Mucosa of rectum (tissue), 2 donors: Measurements from ENCODE around the gene GBX2.

ENCODE experiments used
- H3K27ac ChIP-seq, 2 donors: one replicate each; pipeline ENCODE4 v1.7.0; 2013; ENCODE audit warnings: inconsistent platforms in 2 of 2, low read depth in 2 of 2, low read length in 2 of 2
- H3K27me3 ChIP-seq, 2 donors: one replicate each; pipeline ENCODE4 v1.7.0; 2013; ENCODE audit warnings: low read length in 2 of 2; ENCODE audit not compliant: control insufficient read depth in 2 of 2, insufficient read depth in 2 of 2
- H3K36me3 ChIP-seq, 2 donors: one replicate each; pipeline ENCODE4 v1.7.0; 2013; ENCODE audit warnings: low read length in 2 of 2; ENCODE audit not compliant: control insufficient read depth in 2 of 2, insufficient read depth in 2 of 2
- H3K4me1 ChIP-seq, 2 donors: one replicate each; pipeline ENCODE4 v1.7.0; 2013; ENCODE audit warnings: low read length in 2 of 2, mild to moderate bottlenecking in 1 of 2; ENCODE audit not compliant: control insufficient read depth in 2 of 2, insufficient read depth in 2 of 2
- H3K4me3 ChIP-seq, 2 donors: one replicate each; pipeline ENCODE4 v1.7.0; 2013; ENCODE audit warnings: low read length in 2 of 2
- H3K9ac ChIP-seq, 2 donors: one replicate each; pipeline ENCODE4 v1.7.0; 2013; ENCODE audit warnings: low read length in 2 of 2, low read depth in 1 of 2, mild to moderate bottlenecking in 1 of 2
- H3K9me3 ChIP-seq, 2 donors: one replicate each; pipeline ENCODE4 v1.7.0; 2013; ENCODE audit warnings: low read length in 2 of 2; ENCODE audit not compliant: control insufficient read depth in 2 of 2
- donor health status: healthy.
- donor health status: Normal muscosa, but diverticular disease.

The GBX2 gene

DNA sequence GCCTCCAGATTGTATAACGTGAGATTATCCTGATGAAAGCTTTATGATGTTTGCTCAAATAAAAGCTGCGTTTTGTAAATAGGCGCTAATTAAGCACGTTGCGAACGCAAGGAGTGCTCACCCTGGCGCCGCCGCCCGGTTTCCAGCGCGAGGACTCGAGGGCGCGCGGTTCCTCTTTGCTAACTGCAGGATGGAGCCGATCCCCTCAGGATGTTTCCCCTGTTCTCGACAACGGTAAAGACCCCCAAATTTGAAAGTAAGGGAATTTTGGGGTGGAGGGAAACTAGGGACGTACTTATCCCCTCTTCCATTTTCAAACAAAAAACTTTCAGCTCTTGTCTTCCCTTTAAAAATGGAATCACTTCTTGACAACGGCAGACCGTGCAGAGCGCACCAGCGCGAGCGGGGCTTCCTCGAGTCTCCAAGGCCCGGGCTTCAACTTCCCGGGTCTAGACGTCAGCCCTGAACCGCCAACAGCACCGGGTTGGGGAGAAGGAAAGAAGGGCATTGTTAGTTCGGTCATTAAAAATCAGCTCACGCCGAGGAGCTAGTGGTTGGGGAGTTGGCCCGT is 1.1 kb upstream of the GBX2 start:
- H3K9ac ChIP-seq, result no peak overlapping the region
- no peak overlapping the region for H3K4me3 ChIP-seq
- no peaks in the 10 kb centered on the region for H3K36me3 ChIP-seq
- peaks cover 61 to 90% of the 10 kb centered on the region in 2 donors for H3K27me3 ChIP-seq
- H3K9me3 ChIP-seq, result no peaks in the 10 kb centered on the region
- peaks cover 2 to 8% of the 10 kb centered on the region in 2 donors for H3K4me1 ChIP-seq
- no peak overlapping the region for H3K27ac ChIP-seq

DNA sequence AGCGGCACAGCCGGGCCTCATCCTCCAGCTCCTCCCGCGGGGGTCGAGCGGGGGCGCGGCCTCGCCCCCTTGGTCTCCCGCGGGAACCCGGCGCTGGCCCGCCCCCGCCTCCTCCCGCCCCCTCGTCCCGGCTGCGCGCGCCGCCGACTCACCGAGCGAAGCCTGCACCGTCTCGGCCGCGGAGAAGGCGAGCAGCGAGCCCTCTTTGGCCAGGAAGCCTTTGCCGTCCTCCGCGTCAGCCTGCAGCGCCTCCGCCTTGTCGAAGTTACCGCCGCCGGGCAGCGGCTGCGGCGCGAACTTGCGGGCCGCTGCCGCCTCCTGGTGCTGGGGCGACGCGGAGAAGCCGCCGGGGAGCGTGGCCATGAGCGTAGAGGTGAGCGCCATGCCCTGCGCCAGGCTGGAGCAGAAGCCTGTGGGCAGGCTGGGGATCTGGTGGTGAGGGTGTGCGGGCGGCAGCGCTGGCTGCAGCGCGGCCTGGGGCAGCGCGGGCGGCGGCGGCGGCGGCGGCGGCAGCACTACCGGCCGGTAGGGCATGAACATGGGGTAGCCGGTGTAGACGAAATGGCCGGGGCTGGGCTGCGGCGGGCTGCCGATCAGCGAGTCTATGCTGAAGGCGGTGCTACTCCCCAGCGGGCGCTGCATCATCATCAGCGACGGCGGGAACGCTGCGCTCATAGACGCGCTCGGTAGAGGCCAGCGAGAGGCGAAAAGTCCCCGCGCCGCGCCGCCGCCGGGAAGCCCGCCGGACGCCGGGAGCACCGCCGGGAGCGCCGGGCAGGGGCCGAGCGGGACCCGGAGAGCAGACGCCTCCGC is 683 bp downstream of the GBX2 start:
- H3K4me1 ChIP-seq, result peaks cover 2 to 11% of the 10 kb centered on the region in 2 donors
- no peak overlapping the region for H3K9ac ChIP-seq
- H3K27ac ChIP-seq, result no peak overlapping the region
- no peaks in the 10 kb centered on the region for H3K36me3 ChIP-seq
- no peaks in the 10 kb centered on the region for H3K9me3 ChIP-seq
- peaks cover 61 to 89% of the 10 kb centered on the region in 2 donors for H3K27me3 ChIP-seq
- H3K4me3 ChIP-seq, result no peak overlapping the region

DNA sequence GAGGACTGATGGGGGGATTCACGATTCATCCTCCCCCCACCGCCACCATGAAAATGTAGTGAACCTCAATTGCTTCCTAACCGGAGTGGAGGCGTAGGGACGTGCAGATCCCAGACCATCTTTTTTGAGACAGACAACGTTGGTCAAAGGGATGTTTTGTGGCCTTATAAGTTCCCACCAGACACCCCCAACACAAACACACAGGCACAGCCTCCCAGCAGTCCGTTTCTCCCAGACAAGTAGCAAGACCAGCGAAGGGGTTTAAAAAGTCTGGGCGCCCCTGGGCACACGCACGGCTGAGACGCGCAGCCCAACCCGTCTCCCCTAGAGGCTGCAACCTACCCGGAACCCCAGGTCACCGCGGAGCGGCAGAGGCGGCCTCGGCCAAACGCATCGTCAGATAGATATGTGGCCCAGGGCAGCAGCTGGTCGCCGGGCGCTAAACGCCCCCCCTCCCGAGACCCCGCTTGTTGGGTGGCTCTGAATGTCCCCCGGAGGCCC is 1.3 kb downstream of the GBX2 start:
- H3K27me3 ChIP-seq, result peaks cover 63 to 88% of the 10 kb centered on the region in 2 donors
- H3K27ac ChIP-seq, result no peak overlapping the region
- H3K9ac ChIP-seq, result no peak overlapping the region
- peak overlapping the region in 1 of 2 donors; percentile 15 for H3K4me3 ChIP-seq
- no peaks in the 10 kb centered on the region for H3K36me3 ChIP-seq
- peaks cover 2 to 11% of the 10 kb centered on the region in 2 donors for H3K4me1 ChIP-seq
- no peaks in the 10 kb centered on the region for H3K9me3 ChIP-seq

DNA sequence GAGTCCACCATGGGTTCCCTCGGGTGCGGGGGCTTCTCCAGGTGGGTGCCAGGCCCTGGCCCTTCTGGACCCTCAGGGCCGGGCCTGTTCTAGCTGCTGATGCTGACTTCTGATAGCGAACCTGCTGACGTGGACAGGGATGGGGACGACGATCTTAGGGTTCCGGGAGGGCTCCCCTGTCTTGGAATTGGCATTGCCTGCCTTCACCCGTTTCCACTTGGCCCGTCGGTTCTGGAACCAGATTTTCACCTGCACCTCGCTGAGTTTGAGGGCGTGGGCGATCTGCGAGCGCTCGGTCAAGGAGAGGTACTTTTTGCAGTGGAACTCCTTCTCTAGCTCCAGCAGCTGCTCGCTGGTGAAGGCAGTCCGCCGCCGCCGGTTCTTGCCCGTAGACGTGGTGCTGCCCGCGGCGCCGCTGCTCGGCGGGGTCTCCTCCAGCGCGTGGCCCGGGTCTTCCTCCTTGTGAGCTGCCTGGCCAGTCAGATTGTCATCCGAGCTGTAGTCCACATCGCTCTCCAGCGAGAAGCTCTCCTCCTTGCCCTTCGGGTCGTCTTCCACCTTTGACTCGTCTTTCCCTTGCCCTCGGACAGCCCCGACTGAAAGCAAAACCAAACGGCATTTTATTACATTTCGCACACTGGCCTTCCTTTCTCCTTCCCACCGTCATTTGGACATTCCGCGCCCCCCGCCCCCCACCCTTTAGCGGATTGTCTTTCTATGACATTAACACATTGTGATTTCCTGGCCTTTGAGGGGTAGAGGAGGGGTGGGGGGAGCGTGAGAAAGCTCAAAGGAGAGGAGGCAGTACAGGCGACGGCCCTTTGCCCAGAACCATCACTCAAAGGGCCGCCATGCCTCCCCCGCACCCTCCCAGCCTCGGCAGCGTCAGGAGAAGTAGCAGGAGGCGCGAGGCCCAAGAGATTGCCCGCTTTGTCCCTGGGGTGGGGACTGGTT is 2.1 kb downstream of the GBX2 start:
- H3K27ac ChIP-seq, result no peak overlapping the region
- no peaks in the 10 kb centered on the region for H3K9me3 ChIP-seq
- no peak overlapping the region for H3K9ac ChIP-seq
- peaks cover 62 to 88% of the 10 kb centered on the region in 2 donors for H3K27me3 ChIP-seq
- H3K4me3 ChIP-seq, result peak overlapping the region; percentile 27 to 51
- H3K4me1 ChIP-seq, result peaks cover 2 to 11% of the 10 kb centered on the region in 2 donors
- no peaks in the 10 kb centered on the region for H3K36me3 ChIP-seq

DNA sequence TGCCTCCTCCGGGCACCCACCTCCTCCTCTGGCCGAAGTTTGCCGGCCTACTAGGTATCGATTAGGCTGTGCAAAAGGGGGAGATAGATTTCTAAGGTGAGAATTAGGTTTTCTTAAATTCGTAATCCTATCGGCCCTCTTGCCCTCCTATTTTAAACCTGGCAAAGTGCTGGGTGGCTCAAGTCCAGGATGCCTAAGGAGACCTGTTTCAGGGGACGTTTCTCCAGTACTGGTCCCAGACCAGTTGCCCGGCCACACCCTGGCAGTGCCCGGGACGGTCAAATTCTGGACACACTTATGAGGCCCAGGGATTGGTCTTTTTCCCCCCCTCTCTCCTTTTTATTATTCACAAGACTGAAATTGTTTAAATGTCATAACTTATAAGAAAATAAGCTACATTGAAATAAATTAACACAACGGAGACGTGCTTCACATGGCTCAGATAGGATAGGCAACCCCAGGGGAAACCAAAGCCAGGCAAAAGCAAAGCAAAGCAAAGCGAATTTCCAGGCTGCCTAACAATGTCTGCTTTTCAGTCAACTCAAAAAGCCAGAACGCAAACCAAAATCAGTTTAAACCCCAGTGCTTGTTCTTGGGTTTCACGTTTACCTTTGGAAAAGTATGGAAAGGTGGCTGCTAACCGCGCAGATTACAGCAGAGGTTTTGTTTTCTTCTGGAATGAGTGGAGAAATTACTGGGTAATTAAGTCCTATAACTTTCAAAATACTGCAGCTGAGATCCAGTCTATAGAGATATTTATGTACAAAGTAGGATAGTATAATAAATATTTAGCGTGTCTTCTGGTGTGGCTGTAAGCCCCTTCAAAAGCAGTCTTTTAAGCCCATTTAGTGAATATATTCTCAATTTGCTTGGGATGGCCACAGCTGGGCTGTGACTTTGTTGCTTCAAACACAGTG is 3.0 kb downstream of the GBX2 start:
- Histone ChIP-seq H3K4me1 (peaks cover 2 to 11% of the 10 kb centered on the region in 2 donors), H3K36me3 (no peaks in the 10 kb centered on the region), H3K27ac (no peak overlapping the region), H3K9ac (no peak overlapping the region), H3K9me3 (no peaks in the 10 kb centered on the region), H3K4me3 (no peak overlapping the region), H3K27me3 (peaks cover 61 to 87% of the 10 kb centered on the region in 2 donors)

DNA sequence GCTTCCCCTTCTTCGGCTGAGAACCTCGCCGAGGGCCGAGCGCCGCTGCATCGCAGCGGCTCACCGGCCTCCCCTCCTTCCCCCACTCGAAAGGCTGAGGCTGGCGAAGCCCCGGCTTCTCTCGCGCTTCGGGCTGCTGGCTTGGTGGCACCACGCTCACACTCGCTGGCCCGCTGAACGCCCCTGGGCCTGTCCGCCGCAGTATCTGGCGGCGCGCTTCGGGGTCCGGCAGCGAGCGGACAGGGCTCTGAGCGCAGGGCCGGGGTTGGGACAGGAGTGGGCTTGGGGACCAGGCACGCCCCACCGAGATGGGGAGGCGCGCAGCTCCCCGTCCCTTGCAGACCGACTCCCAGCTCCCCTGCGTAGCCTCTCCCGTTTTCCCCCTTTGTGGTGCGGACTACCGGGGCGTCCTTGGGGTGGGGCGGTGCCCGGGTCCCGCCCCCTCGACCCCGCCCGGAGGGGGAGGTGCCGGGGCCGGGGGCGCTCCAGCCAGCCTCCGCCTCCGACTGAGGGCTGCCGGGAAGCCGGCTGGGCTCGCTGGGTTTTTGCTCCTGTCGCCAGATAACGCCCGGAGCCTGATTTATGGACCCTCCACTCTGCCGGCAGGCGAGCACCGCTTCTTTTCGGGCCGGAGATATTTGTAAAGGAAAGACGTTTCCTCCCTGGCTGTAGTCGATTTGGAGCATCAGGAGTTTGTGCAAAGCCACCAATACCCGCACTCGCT is 3.8 kb downstream of the GBX2 start:
- Histone ChIP-seq H3K9ac (no peak overlapping the region), H3K9me3 (no peaks in the 10 kb centered on the region), H3K27me3 (peaks cover 55 to 84% of the 10 kb centered on the region in 2 donors), H3K27ac (no peak overlapping the region), H3K36me3 (no peaks in the 10 kb centered on the region), H3K4me3 (peak overlapping the region in 1 of 2 donors; percentile 16), H3K4me1 (peaks cover 2 to 11% of the 10 kb centered on the region in 2 donors)

DNA sequence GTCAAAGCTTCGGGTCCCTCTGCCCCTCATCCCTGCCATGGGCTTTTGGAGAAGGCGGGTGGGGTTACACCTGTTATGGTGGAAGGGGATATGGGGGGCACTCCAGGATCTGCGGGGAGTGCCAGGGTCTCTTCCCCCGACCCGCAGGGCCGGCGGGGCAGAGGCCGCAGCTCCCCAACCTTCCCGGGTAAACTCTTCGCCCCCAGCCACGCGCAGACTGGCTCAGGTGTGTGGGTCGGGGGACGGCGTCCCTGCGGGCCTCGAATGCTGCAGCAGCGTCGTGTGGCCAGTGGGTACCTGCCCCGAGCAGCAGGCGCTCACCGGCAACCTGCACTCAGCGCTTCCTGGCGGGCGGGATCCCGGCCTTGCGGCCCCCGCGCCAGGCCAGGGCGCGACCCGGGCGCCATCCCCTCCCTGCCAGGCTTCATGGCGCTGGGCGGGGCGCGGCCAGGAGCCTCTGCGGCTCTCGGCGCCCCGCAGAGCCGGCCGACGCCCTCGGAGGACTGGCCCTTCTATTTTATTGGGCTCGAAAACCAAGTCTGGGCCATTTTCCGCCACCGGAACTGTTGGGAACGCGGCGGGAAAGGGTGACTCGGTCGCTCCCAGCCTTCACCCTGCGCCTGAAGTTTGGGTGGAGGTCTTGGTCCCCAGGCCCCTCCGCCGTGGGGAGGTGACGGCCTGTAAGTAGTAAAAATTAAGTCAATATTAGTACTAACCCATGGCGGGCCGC is 4.5 kb downstream of the GBX2 start:
- Histone ChIP-seq H3K27me3 (peaks cover 47 to 80% of the 10 kb centered on the region in 2 donors), H3K27ac (no peak overlapping the region), H3K36me3 (no peaks in the 10 kb centered on the region), H3K9me3 (no peaks in the 10 kb centered on the region), H3K9ac (no peak overlapping the region), H3K4me3 (peak overlapping the region in 1 of 2 donors; percentile 16), H3K4me1 (peaks cover 2 to 11% of the 10 kb centered on the region in 2 donors)

DNA sequence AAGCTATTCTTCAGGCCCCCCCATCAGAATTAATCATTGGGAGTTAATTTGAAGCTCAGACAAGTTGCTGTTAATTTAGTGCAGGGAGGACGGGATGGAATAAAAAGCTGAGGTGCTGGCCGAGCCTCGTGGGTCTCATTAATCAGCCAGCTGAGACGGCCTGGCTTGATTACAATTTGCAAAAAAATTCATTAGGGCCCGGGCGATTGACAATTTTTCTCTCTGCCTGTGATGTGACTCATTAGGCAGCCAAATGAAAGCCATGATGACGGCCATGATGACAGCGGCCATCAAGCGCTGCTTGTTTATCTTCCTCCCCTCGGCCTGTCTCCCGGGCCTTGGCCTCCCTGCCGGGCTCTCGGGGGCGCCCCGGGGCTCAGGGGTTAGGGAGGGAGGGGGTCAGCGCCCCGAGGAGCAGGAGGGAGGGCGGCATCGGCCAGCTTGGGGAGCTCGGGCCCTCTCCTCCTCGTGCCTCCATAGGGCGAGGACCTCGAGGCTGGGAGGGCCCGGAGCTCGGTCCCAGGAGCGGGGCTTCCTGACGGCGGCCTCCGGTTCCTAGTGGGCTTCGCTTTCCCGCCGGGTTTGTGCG is 5.2 kb downstream of the GBX2 start:
- Histone ChIP-seq H3K4me1 (peaks cover 2 to 11% of the 10 kb centered on the region in 2 donors), H3K4me3 (no peak overlapping the region), H3K27ac (no peak overlapping the region), H3K9ac (no peak overlapping the region), H3K36me3 (no peaks in the 10 kb centered on the region), H3K27me3 (peaks cover 50 to 82% of the 10 kb centered on the region in 2 donors), H3K9me3 (no peaks in the 10 kb centered on the region)
